Gastrocnemius medialis (tissue), 4 donors: ENCODE data around the gene MEG3. TPM values are rescaled to one million over a fixed set of nuclear protein-coding genes. Genes with fewer than 3 reads are reported as not detected.

Experiments used
- ATAC-seq, 2 donors: fragments of 150-250 bp; one replicate each; pipeline ENCODE4 v1.9.1; 2016
- DNase-seq, 2 donors: peaks; one replicate each; pipeline ENCODE4 v3.0.0-alpha.2; 2019
- H3K27ac ChIP-seq, 4 donors: fragments of 200-600 bp; sonication (generic); 1 replicate in 1 of 4; 2 replicates in 3 of 4; pipeline ENCODE4 v1.5.1; 2016 to 2018; ENCODE audit warnings: mild to moderate bottlenecking in 2 of 4, moderate library complexity in 1 of 4
- H3K27me3 ChIP-seq, 3 donors: fragments of 200-600 bp; sonication (generic) in 2 of 3; 1 replicate in 1 of 3; 2 replicates in 2 of 3; pipeline versions ENCODE4 v1.5.1 to v1.6.0; 2016 to 2019; ENCODE audit warnings: mild to moderate bottlenecking in 1 of 3, moderate library complexity in 1 of 3
- H3K36me3 ChIP-seq, 2 donors: fragments of 200-600 bp; sonication (generic) in 1 of 2; one replicate each; pipeline ENCODE4 v1.5.1; 2017 to 2018
- H3K4me1 ChIP-seq, 2 donors: fragments of 200-600 bp; sonication (generic) in 1 of 2; one replicate each; pipeline ENCODE4 v1.5.1; 2016 to 2017; ENCODE audit warnings: mild to moderate bottlenecking in 2 of 2
- H3K4me3 ChIP-seq, 4 donors: fragments of 200-600 bp; sonication (generic) in 3 of 4; 1 replicate in 1 of 4; 2 replicates in 3 of 4; pipeline ENCODE4 v1.5.1; 2016 to 2019; ENCODE audit warnings: mild to moderate bottlenecking in 2 of 4
- H3K9me3 ChIP-seq, 3 donors: fragments of 200-600 bp; sonication (generic) in 2 of 3; 1 replicate in 1 of 3; 2 replicates in 2 of 3; pipeline ENCODE4 v1.5.1; 2016 to 2019
- POLR2A ChIP-seq, 2 donors: fragments of 450-650 bp; IDR thresholded peaks; one replicate each; pipeline ENCODE4 v1.6.1; 2017; ENCODE audit warnings: antibody characterized with exemption in 2 of 2, mild to moderate bottlenecking in 2 of 2, moderate library complexity in 2 of 2
- in situ Hi-C, 4 donors: fragments of 200-750 bp; cut with MboI; loops; one replicate each; pipeline versions ENCODE4 v1.15.0 to v1.8.0; 2017; ENCODE audit warnings: low sequenced_read_pairs in 4 of 4
- intact Hi-C: fragments of 100-400 bp; cut with DNase I; formaldehyde crosslinking; loops from one replicate; pipeline ENCODE4 v1.15.1; 2023; ENCODE audit warnings: low total_unique reads
- total RNA-seq, 4 donors: library from RNA; depleted of rRNA; stranded (reverse); fragments of >200 nt; gene quantifications; one replicate each; pipeline versions ENCODE4 v1.1.0 to v1.2.3, GENCODE V29; 2016
- TF ChIP-seq, protein P1 (sequence below), 5 experiments: fragments of 450-650 bp in 3 of 5; fragments of 200-600 bp in 2 of 5; sonication (generic) in 2 of 5; IDR thresholded peaks in 4 of 5; conservative IDR thresholded peaks in 1 of 5; 1 replicate in 4 of 5; 2 replicates in 1 of 5; pipeline ENCODE4 v1.5.1; 2016 to 2019; ENCODE audit warnings: antibody characterized with exemption in 5 of 5, mild to moderate bottlenecking in 3 of 5, moderate library complexity in 3 of 5

The MEG3 gene
- total RNA-seq, 4 donors from 2014 or later = 2.7 to 30.7 (median 5.2) TPM

DNA sequence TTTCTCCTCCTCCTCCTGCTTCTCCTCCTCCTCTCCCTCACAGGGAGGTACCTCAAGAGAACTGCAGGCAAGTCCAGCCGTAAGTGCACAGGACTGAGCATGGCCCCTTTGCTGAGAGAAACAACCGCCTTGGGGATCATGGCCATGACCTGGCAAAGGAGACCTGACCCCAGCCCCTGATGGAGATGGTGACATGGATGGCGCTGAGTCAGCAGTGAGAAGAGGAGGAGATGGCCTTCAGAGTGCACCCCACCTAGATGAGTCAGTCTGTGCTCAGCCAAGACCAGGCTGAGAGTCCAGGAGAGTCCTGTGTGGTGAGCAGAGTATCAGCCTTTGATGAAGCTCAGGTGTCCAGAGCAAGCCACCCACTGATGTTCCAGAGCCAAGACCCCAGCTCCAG is 36.4 kb downstream of the MEG3 start:
- Histone ChIP-seq H3K36me3 (no peaks in the 10 kb centered on the region), H3K4me1 (no peaks in the 10 kb centered on the region), H3K4me3 (no peak overlapping the region), H3K27me3 (no peaks in the 10 kb centered on the region), H3K9me3 (no peaks in the 10 kb centered on the region), H3K27ac (no peak overlapping the region)
- intact Hi-C loops (no loop called here), in situ Hi-C loops (loop anchor here in 1 of 4 donors (25.0 kb wide), 1 partner anchor 750 kb away; no protein-coding TSS in a partner anchor)
- no peak for ATAC-seq
- TF ChIP-seq POLR2A (IDR thresholded peaks at IDR 0.05) = no peak
- TF ChIP-seq, protein P1, sequence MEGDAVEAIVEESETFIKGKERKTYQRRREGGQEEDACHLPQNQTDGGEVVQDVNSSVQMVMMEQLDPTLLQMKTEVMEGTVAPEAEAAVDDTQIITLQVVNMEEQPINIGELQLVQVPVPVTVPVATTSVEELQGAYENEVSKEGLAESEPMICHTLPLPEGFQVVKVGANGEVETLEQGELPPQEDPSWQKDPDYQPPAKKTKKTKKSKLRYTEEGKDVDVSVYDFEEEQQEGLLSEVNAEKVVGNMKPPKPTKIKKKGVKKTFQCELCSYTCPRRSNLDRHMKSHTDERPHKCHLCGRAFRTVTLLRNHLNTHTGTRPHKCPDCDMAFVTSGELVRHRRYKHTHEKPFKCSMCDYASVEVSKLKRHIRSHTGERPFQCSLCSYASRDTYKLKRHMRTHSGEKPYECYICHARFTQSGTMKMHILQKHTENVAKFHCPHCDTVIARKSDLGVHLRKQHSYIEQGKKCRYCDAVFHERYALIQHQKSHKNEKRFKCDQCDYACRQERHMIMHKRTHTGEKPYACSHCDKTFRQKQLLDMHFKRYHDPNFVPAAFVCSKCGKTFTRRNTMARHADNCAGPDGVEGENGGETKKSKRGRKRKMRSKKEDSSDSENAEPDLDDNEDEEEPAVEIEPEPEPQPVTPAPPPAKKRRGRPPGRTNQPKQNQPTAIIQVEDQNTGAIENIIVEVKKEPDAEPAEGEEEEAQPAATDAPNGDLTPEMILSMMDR (IDR thresholded peaks at IDR 0.05 in 4 of 5, conservative IDR thresholded peaks at IDR 0.05 in 1 of 5) = no peak
- DNase-seq = no peak

DNA sequence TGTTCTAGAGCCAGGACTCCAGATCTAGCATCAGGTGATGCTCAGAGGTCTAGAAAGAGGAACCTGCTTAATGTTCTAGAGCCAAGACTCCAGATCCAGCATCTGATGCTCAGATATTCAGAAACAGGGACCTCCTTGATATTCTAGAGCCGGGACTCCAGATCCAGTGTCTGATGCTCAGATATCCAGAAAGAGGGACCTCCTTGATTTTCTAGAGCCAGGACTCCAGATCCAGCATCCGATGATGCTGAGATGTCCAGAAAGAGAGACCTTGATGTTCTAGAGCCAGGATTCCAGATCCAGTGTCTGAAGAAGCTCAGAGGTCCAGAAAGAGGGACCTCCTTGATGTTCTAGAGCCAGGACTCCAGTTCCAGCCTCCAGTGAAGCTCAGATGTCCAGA is 36.9 kb downstream of the MEG3 start:
- in situ Hi-C loops = loop anchor here in 1 of 4 donors (25.0 kb wide), 1 partner anchor 750 kb away; no protein-coding TSS in a partner anchor
- TF ChIP-seq POLR2A (IDR thresholded peaks at IDR 0.05) = no peak
- TF ChIP-seq, protein P1 (IDR thresholded peaks at IDR 0.05 in 4 of 5, conservative IDR thresholded peaks at IDR 0.05 in 1 of 5) = no peak
- H3K36me3 ChIP-seq = no peaks in the 10 kb centered on the region

DNA sequence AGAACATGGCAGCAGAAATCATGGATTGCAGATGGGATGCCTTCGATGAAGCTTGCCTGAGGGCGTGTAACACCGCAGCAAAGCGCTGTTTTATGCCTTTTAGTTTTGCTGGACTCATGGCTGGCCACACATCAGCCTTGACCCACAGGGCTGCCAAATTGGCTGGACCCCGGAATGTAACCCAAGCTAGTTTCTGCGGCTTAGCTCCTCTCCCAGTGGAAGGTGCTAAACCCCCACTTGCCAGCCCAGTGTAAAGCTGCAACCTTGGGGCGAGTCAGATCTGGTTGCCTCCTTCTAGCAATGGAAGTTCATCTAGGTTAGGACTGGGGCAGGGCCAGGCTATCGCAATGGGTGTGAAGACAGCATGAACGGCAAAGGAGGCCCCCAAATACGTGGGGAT is 38.3 kb downstream of the MEG3 start:
- DNase-seq = no peak
- no peak overlapping the region for H3K27ac ChIP-seq
- in situ Hi-C loops = loop anchor here in 1 of 4 donors (25.0 kb wide), 1 partner anchor 748 kb away; no protein-coding TSS in a partner anchor
- H3K9me3 ChIP-seq = no peaks in the 10 kb centered on the region
- no peaks in the 10 kb centered on the region for H3K4me1 ChIP-seq
- H3K4me3 ChIP-seq = no peak overlapping the region
- intact Hi-C loops = no loop called here
- no peaks in the 10 kb centered on the region for H3K36me3 ChIP-seq
- H3K27me3 ChIP-seq = no peaks in the 10 kb centered on the region
- ATAC-seq = no peak
- no peak for TF ChIP-seq POLR2A (IDR thresholded peaks at IDR 0.05)
- TF ChIP-seq, protein P1 (IDR thresholded peaks at IDR 0.05 in 4 of 5, conservative IDR thresholded peaks at IDR 0.05 in 1 of 5) = no peak

More for the DNA sequence above, 36.9 kb downstream of the MEG3 start:
- DNase-seq (no peak), ATAC-seq (no peak)
- Histone ChIP-seq H3K4me1 (no peaks in the 10 kb centered on the region), H3K27me3 (no peaks in the 10 kb centered on the region), H3K4me3 (no peak overlapping the region), H3K9me3 (no peaks in the 10 kb centered on the region), H3K27ac (no peak overlapping the region)
- intact Hi-C loops = no loop called here

DNA sequence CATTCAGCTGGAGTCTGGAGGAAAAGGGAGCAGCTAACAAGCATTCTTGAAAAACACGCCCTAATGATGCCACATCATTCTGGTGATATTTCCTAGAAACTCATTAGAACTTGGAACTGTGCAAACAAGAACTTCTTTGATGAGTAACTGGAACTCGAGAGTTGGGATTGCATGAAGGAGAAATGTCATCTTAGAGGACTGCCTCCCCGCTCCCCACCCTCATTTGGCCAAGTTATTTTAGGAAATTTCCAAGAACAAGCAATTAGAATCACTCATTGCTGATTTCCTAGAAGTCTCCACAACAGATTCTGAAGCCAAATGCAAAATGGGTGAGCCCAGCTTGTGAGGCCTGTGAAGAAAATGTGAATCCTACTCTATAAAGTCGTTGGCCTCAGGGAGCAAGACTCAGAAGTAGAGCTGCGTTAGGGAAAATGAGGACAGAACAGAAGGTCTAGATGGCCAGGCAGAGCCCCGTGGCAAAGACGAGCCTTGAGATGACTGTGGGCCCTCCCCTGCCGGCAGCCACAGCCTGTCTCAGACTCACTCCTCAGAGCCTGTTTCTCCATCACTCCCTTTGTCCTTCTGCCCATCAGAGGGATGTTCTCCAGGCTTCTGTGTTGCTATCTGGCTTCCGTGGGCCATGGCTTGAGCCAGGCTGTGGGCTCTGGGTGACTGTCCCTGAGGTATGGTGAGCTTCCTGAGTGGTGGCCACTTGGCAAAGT is 39.2 kb downstream of the MEG3 start:
- Histone ChIP-seq H3K27me3 (no peaks in the 10 kb centered on the region), H3K36me3 (no peaks in the 10 kb centered on the region), H3K4me3 (no peak overlapping the region), H3K9me3 (no peaks in the 10 kb centered on the region), H3K27ac (no peak overlapping the region), H3K4me1 (no peaks in the 10 kb centered on the region)
- intact Hi-C loops (no loop called here), in situ Hi-C loops (loop anchor here in 1 of 4 donors (25.0 kb wide), 1 partner anchor 747 kb away; no protein-coding TSS in a partner anchor)
- TF ChIP-seq, protein P1 (IDR thresholded peaks at IDR 0.05 in 4 of 5, conservative IDR thresholded peaks at IDR 0.05 in 1 of 5) = no peak
- TF ChIP-seq POLR2A (IDR thresholded peaks at IDR 0.05) = no peak
- ATAC-seq (no peak), DNase-seq (no peak)
